A673 (cell line): ENCODE results near the gene ENTPD6.

ENCODE experiments used
- CTCF ChIP-seq: fragments of 300-800, 200-600 bp; sonication (generic); conservative IDR thresholded peaks from 2 replicates; pipeline ENCODE4 v1.5.1; 2017; ENCODE audit warnings: low read depth, mild to moderate bottlenecking, antibody characterized with exemption, low read length, moderate library complexity, mixed read lengths
- EZH2 ChIP-seq: fragments of 200-600 bp; sonication (generic); IDR thresholded peaks from 2 replicates; pipeline ENCODE4 v1.6.1; 2017; ENCODE audit warnings: borderline replicate concordance, low read depth, mild to moderate bottlenecking, mixed read lengths, antibody characterized with exemption, low read length; ENCODE audit not compliant: poor library complexity, severe bottlenecking

- no peak for TF ChIP-seq CTCF
- TF ChIP-seq EZH2 = no peak
Observed at GRCh38 chr20:25146976-25147375, 48.5 kb upstream of the ENTPD6 start.
